ENCODE data around the gene SEPTIN3. TPM values are rescaled to one million over a fixed set of nuclear protein-coding genes. Genes with fewer than 3 reads are reported as not detected.

Gene SEPTIN3
- total and polyA plus RNA-seq, 8 donors = 0.61 to 1.4 (median 0.72) TPM; not detected in 3

DNA sequence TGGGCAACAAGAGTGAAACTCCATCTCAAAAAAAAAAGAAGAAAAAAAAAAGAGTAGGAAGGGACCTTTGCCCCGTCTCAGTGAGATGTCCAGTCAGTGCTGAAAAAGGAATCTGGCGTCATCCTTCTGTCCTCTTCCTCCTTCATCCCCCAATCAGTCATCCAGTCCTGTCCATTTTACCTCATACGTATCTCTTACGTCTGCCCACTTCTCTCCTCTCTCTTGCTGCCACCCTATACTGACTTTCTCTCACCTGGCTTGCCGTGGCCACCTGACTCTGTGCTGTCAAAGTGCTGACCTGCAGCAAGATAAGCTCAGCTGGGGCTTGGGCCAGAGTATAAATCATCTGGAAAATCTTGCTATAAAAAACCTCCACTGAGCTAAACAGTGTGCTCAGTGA lies 13.6 kb downstream of the SEPTIN3 start:
- TF ChIP-seq POLR2AphosphoS5 (IDR thresholded peaks at IDR 0.05) (no peak), POLR2A (IDR thresholded peaks at IDR 0.05) (no peak), EP300 (IDR thresholded peaks at IDR 0.05) (no peak)
- TF ChIP-seq, protein P1, sequence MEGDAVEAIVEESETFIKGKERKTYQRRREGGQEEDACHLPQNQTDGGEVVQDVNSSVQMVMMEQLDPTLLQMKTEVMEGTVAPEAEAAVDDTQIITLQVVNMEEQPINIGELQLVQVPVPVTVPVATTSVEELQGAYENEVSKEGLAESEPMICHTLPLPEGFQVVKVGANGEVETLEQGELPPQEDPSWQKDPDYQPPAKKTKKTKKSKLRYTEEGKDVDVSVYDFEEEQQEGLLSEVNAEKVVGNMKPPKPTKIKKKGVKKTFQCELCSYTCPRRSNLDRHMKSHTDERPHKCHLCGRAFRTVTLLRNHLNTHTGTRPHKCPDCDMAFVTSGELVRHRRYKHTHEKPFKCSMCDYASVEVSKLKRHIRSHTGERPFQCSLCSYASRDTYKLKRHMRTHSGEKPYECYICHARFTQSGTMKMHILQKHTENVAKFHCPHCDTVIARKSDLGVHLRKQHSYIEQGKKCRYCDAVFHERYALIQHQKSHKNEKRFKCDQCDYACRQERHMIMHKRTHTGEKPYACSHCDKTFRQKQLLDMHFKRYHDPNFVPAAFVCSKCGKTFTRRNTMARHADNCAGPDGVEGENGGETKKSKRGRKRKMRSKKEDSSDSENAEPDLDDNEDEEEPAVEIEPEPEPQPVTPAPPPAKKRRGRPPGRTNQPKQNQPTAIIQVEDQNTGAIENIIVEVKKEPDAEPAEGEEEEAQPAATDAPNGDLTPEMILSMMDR (IDR thresholded peaks at IDR 0.05) = no peak
- Histone ChIP-seq H3K4me3 (no peak overlapping the region), H3K4me1 (no peaks in the 10 kb centered on the region), H3K27ac (no peak overlapping the region), H3K36me3 (no peaks in the 10 kb centered on the region), H3K9me3 (no peaks in the 10 kb centered on the region), H3K27me3 (peaks cover 0 to 11% (median 2%) of the 10 kb centered on the region in 3 donors)
- no peak for DNase-seq
- intact Hi-C loops (cut with DNase I; ENCODE audit: low total_unique reads) = no loop called here
- 49 to 66% (median 53%) methylated on average over 5 of the region's 5 CpGs for WGBS, 5 donors

DNA sequence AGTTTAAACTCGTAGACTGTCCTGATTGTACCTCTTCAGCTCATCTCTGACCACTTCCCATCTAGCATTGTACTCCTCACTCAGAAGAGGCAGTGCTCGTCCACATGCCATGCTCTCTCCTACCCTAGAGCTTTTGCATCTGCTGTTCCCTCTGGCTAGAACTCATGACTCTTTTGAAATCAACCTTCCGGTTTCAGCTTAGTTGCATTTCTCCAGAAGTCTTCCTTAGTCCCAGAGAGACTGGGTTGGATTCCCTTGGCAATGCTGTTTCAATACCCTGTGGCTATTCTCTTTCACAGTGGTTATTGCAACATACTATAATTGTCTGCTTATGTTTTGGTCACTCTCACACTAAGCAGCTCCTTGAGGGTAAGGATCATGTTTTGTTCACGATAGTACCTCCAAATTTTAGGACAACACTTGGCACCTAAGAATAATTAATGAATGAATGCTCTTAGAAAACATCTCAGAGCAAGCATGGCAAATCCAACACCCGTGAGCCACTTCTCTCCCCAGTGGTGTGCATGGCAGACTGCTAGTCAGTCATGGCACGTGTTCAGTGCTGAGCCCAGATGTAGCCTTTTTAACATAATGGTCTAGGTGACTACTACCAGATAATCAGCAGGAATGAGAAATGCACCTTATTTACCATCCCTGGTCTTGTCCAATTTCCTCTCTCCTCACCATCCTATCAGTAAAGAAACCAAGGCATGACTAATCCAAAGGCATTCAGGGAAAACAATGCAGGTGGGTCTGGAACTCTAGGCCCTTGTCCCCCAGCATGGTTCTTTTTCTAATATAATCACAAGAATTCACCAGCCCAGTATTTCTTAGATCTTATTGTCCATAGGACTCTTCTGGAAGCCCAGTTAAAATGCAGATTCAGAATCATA lies 14.5 kb downstream of the SEPTIN3 start:
- H3K27ac ChIP-seq = no peak overlapping the region
- peaks cover 0 to 5% (median 0%) of the 10 kb centered on the region in 3 donors for H3K27me3 ChIP-seq
- 75 to 84% (median 80%) methylated on average over 6 of the region's 6 CpGs for WGBS, 5 donors
- TF ChIP-seq POLR2AphosphoS5 (IDR thresholded peaks at IDR 0.05) = no peak
- TF ChIP-seq, protein P1 (IDR thresholded peaks at IDR 0.05) = no peak
- TF ChIP-seq EP300 (IDR thresholded peaks at IDR 0.05) = no peak
- no peak for TF ChIP-seq POLR2A (IDR thresholded peaks at IDR 0.05)
- DNase-seq = no peak
- H3K36me3 ChIP-seq = no peaks in the 10 kb centered on the region
- no peak overlapping the region for H3K4me3 ChIP-seq
- H3K9me3 ChIP-seq = no peaks in the 10 kb centered on the region
- intact Hi-C loops (cut with DNase I; ENCODE audit: low total_unique reads) = no loop called here
- H3K4me1 ChIP-seq = no peaks in the 10 kb centered on the region

DNA sequence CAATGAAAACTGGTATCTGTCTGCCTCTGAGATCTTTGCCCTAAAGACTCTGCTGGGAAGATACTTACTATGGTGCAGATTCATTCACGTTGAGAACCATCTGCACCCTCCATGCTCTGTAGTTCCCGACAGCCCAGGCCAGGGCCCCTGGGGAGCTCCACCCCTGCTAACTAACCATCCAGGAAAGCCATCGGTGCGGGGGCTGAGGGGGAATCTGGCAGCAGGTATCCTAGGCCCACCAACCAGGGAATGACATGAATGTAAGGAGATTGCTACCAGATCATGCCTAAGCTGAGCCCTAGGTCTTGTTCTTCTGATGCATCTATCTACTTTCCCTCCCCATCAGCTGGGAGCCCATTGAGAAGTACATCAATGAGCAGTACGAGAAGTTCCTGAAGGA lies 18.0 kb downstream of the SEPTIN3 start:
- intact Hi-C loops (cut with DNase I; ENCODE audit: low total_unique reads) = no loop called here
- DNase-seq = no peak
- H3K36me3 ChIP-seq = no peaks in the 10 kb centered on the region
- TF ChIP-seq, protein P1 (IDR thresholded peaks at IDR 0.05) = no peak
- TF ChIP-seq POLR2AphosphoS5 (IDR thresholded peaks at IDR 0.05) = no peak
- no peak for TF ChIP-seq EP300 (IDR thresholded peaks at IDR 0.05)
- TF ChIP-seq POLR2A (IDR thresholded peaks at IDR 0.05) = no peak
- H3K4me3 ChIP-seq = no peak overlapping the region
- no peaks in the 10 kb centered on the region for H3K4me1 ChIP-seq
- 91 to 98% (median 93%) methylated on average over 5 of the region's 5 CpGs for WGBS, 5 donors
- no peaks in the 10 kb centered on the region for H3K9me3 ChIP-seq
- H3K27ac ChIP-seq = no peak overlapping the region
- no peaks in the 10 kb centered on the region for H3K27me3 ChIP-seq

DNA sequence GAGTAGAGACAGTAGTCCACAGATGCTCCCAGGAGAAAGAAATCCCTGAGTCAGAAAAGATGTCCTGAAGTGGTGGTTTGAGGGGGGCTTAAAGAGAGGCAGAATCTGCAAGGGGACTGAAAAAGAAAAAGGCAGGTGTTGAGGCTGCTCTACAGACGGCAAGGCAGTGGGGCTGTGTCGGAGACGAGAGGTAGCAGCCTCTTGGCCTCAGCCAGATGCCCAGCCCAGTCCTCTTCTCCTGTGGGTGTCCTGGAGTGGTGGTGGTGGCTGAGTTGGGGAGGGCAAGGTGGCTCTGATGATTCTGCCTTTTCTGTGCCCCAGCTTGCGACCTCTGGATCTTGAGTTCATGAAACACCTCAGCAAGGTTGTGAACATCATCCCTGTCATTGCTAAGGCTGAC lies 20.0 kb downstream of the SEPTIN3 start:
- Histone ChIP-seq H3K4me1 (no peaks in the 10 kb centered on the region), H3K27me3 (no peaks in the 10 kb centered on the region), H3K36me3 (no peaks in the 10 kb centered on the region), H3K4me3 (no peak overlapping the region), H3K27ac (no peak overlapping the region), H3K9me3 (no peaks in the 10 kb centered on the region)
- no peak for DNase-seq
- intact Hi-C loops (cut with DNase I; ENCODE audit: low total_unique reads) = no loop called here
- no peak for TF ChIP-seq POLR2AphosphoS5 (IDR thresholded peaks at IDR 0.05)
- TF ChIP-seq EP300 (IDR thresholded peaks at IDR 0.05) = no peak
- TF ChIP-seq, protein P1 (IDR thresholded peaks at IDR 0.05) = no peak
- no peak for TF ChIP-seq POLR2A (IDR thresholded peaks at IDR 0.05)
- 71 to 91% (median 75%) methylated on average over 4 of the region's 4 CpGs for WGBS, 5 donors

Measured in stomach (tissue), 9 donors.